ENCODE results near the gene PRSS38.

The PRSS38 gene

GRCh38 chr1:227789084-227790033 lies 26.1 kb upstream of the PRSS38 start (continued):
- TF ChIP-seq ZNF280D (tag by site-specific recombination; IDR thresholded peaks at IDR 0.05) (no peak), ZNF266 (tag by site-specific recombination; IDR thresholded peaks at IDR 0.05; ENCODE audit: low read depth) (no peak), ZNF2 (tag by site-specific recombination; IDR thresholded peaks at IDR 0.05) (no peak), ZNF776 (tag by site-specific recombination; IDR thresholded peaks at IDR 0.05; ENCODE audit: borderline replicate concordance) (no peak), ZNF521 (tag by site-specific recombination; IDR thresholded peaks at IDR 0.05) (no peak), ZBTB17 (tag by site-specific recombination; IDR thresholded peaks at IDR 0.05) (0 out of 2 replicates have a peak, but pooled peaks have one; percentile 7), ZNF155 (tag by site-specific recombination; IDR thresholded peaks at IDR 0.05) (no peak), HOXA7 (CRISPR knock-in tag; IDR thresholded peaks at IDR 0.05; ENCODE audit: borderline replicate concordance) (no peak), ZNF747 (tag by site-specific recombination; IDR thresholded peaks at IDR 0.05) (no peak), ZNF449 (tag by site-specific recombination; IDR thresholded peaks at IDR 0.05) (no peak), SCRT2 (tag by site-specific recombination; IDR thresholded peaks at IDR 0.05) (no peak), ZNF274 (IDR thresholded peaks at IDR 0.05; ENCODE audit: low read length) (no peak), ZNF274 (tag by site-specific recombination; IDR thresholded peaks at IDR 0.05; ENCODE audit: borderline replicate concordance) (no peak), ZBTB7A (tag by site-specific recombination; IDR thresholded peaks at IDR 0.05; ENCODE audit: low read depth) (no peak), PRDM10 (tag by site-specific recombination; IDR thresholded peaks at IDR 0.05) (no peak), ZNF302 (tag by site-specific recombination; IDR thresholded peaks at IDR 0.05; ENCODE audit: low read depth) (no peak), ZNF624 (tag by site-specific recombination; IDR thresholded peaks at IDR 0.05) (no peak)

- Histone ChIP-seq H3K36me3 (ENCODE audit: control insufficient read depth in 2 of 2, insufficient read depth in 1 of 2, low read length in 2 of 2) (no peaks in the 10 kb centered on the region), H3K4me1 (ENCODE audit: control insufficient read depth, insufficient read depth, low read length) (peaks cover 3% of the 10 kb centered on the region; the same call in 1 of the 2 replicates), H3K4me3 (ENCODE audit: low read depth, low read length) (no peak overlapping the region), H3K9me3 (ENCODE audit: control insufficient read depth, insufficient read depth, low read depth, low read length) (no peaks in the 10 kb centered on the region), H3K27ac (ENCODE audit: extremely low read depth, low read depth, low read length) (no peak overlapping the region)
- POLR2A ChIA-PET, result no interaction called here
- CTCF ChIA-PET, result interaction anchor here (0.7 kb wide), 1 partner anchor 30 kb away, joined by 3 read pairs; no protein-coding TSS in a partner anchor
- no peak for TF ChIP-seq ZNF776 (tag by site-specific recombination; IDR thresholded peaks at IDR 0.05; ENCODE audit: borderline replicate concordance)
- TF ChIP-seq ZNF146 (tag by site-specific recombination; IDR thresholded peaks at IDR 0.05), result no peak
- no peak for TF ChIP-seq GLIS2 (tag by site-specific recombination; IDR thresholded peaks at IDR 0.05)
- no peak for TF ChIP-seq ZNF366 (tag by site-specific recombination; conservative IDR thresholded peaks at IDR 0.05)
- TF ChIP-seq ZNF707 (tag by site-specific recombination; IDR thresholded peaks at IDR 0.05), result no peak
- TF ChIP-seq ZSCAN5A (tag by site-specific recombination; IDR thresholded peaks at IDR 0.05), result no peak
- TF ChIP-seq ZNF112 (tag by site-specific recombination; IDR thresholded peaks at IDR 0.05), result no peak
- no peak for TF ChIP-seq ZNF221 (tag by site-specific recombination; IDR thresholded peaks at IDR 0.05; ENCODE audit: borderline replicate concordance)
- no peak for TF ChIP-seq ZBTB8A (tag by site-specific recombination; IDR thresholded peaks at IDR 0.05)
- no peak for TF ChIP-seq ZNF791 (tag by site-specific recombination; IDR thresholded peaks at IDR 0.05)
These were observed 25.5 kb upstream of the PRSS38 start for GRCh38 chr1:227790034-227790400.
